HG02610 (cell line): ENCODE data around the gene AGPAT2.
"Not testable (repeated sequence)": the region's sequence is repeated elsewhere in the genome, so short reads cannot be mapped to it uniquely, and the experiment has no call there.

Source experiments
- ATAC-seq: cut with Tn5 transposase; IDR thresholded peaks from one replicate; pipeline ENCODE4 v1.9.1; 2021; ENCODE audit warnings: mild to moderate bottlenecking, moderate library complexity; ENCODE audit not compliant: unreplicated experiment

AGPAT2 gene

GRCh38 chr9:136650648-136651047 is 36.6 kb downstream of the AGPAT2 start:
- no peak for ATAC-seq

GRCh38 chr9:136650021-136650420 is 37.2 kb downstream of the AGPAT2 start:
- ATAC-seq: no peak

DNA sequence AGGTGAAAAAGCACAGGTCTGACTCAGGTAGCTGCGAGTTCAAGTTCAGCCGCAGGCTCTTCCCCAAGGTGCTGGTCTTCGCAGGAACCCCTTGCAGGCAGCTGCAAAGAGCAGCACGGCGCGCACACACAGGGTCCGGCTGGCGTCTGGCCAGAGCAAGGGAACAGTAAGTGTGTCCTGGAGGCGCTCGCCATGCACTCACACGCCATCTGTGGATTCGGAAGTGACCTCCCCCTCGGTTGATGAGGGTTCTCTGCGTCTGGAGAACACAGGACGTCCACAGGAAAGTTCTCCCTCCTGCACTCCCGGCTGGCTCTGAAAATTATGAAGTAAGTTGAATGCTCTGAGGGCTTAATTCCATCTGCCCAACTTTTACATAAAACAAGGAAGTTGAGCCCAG is 38.5 kb downstream of the AGPAT2 start:
- ATAC-seq: no peak

DNA sequence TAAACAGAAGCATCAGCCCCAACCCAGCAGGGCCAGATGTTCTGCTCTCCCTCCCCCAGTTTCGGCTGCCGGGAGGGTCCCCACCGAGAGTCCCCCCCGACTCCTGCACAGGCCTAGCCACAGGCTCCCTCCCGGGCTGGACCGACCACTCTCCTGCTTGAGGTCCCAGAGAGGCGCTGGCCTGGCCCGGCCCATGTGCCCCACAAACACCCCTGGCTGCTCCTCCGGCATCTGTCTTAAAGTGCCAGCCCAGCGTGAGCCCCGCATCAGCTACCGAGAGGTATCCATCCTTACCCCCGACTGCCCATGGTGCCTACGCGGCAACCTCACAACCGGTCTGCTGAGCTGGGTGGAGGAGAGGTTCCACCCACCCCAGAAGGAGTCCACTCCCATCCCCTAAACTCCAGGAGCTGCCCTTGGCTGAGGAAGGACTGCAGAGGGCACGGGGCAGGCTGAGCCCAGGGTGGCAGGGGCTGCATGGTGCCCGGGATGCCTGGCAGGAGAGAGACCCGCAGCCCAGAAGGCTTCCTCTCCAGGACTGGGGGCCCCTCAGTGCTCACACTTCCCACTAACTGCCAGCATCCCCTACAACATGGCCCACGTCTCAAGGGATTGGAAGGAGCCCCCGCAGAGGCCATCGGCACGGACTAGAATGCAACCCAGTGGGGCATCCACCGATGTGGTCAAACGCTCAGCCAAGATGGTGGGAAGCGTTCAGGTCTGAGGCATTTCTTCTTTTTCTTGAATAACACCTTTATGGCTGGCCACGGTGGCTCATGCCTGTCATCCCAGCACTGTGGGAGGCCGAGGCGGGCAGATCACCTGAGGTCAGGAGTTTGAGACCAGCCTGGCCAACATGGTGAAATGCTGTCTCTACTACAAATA is 40.2 kb downstream of the AGPAT2 start:
- ATAC-seq: no peak

DNA sequence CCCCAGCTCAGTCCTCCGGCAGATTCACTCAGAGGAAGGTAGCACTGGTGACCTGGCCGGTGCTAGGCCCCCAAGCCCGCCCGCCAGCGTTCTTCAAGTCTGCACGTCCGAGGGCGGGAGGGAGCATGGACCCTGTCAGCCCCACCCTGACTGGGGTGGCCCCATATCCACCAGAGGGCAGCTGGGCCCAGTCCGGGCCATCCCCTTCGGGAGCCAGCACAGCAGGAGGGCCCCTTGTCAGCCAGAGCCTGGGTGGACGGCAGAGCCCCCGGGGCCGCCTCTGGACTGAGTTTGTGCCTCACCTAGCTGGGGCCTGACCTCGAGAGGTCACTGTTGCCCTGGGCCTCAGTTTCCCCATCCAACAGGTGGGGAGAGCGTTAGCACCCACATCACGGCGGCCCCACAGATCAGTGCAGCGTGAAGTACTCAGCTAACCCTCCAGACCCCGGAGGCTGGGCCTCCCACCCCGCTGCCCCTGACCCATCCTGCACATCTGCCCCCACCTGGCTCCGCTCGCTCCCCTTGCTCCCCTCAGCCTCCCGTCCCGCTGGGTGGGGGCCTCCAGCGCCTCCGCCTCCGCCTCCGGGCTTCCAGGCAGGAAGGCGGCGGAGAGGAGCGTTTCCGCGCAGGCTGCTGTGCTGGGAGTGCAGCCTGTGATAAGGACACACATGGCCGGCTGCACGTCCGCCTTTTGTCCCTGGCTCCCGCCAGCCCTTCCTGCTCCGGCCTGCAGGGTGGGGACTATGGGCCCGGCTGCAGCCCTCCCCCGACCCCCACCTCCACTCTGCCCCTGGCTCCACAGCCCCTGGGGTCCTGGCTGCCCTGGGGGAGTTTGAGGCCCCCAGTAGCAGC is 41.1 kb downstream of the AGPAT2 start:
- ATAC-seq: no peak

- no peak for ATAC-seq
These were observed 41.8 kb downstream of the AGPAT2 start for GRCh38 chr9:136645352-136645902.

GRCh38 chr9:136644593-136645351 is 42.5 kb downstream of the AGPAT2 start:
- no peak for ATAC-seq

- ATAC-seq: no peak
These were observed 43.0 kb downstream of the AGPAT2 start for GRCh38 chr9:136644343-136644592.

GRCh38 chr9:136643596-136644342 is 43.5 kb downstream of the AGPAT2 start:
- no peak for ATAC-seq

DNA sequence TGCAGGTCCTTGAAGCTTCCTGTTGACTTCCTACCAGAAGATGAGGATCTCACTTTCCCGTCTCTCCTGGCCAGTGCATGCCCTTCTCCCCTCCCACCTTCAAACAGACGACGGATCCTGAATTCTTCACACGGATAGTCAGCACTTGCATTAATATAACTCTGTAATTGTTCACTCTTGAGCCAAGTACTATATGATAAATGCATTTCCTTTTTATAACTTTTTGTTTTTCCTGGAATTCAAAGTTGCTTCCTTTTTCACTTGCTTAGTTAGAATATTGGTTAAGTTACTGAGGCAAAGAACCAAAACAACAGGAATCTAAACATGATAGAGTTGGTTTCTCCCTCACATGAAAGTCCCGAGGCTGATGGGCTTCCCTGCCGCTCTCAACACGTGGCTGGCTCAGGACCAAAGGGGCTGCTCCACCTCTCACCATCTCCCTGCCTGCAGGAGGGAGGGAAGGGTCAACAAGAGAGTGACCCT is 44.8 kb downstream of the AGPAT2 start:
- ATAC-seq: no peak

- ATAC-seq: no peak
These were observed 46.8 kb downstream of the AGPAT2 start for GRCh38 chr9:136640171-136641111.

DNA sequence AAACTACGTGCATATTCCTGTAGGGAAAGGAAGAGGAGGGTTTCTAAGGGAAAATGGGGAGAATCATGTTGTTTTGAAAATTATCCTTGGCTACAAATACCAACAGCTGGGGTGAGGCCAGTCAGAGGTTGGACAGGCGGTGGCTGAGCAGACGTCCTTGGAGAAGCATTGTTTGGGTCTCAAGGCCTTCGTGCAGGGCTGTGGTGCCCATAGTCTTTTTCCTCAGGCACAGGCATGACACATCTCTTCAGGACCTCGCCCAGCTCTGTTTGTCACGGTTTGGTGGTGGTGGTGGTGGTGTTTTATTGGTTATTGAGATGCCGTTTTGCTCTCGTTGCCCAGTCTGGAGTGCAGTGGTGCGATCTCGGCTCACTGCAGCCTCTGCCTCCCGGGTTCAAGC is 52.4 kb downstream of the AGPAT2 start:
- no peak for ATAC-seq

DNA sequence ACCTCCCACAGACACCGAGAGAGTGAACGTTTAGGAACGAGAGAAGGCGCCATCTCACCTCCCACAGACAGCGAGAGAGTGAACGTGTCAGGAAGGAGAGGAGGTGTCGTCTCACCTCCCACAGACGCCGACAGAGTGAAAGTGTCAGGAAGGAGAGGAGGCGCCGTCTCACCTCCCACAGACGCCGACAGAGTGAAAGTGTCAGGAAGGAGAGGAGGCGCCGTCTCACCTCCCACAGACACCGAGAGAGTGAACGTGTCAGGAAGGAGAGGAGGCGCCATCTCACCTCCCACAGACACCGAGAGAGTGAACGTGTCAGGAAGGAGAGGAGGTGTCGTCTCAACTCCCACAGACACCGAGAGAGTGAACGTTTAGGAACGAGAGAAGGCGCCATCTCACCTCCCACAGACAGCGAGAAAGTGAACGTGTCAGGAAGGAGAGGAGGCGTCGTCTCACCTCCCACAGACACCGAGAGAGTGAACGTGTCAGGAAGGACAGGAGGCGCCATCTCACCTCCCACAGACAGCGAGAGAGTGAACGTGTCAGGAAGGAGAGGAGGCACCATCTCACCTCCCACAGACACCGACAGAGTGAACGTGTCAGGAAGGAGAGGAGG is 54.7 kb downstream of the AGPAT2 start:
- ATAC-seq: not testable (repeated sequence)

DNA sequence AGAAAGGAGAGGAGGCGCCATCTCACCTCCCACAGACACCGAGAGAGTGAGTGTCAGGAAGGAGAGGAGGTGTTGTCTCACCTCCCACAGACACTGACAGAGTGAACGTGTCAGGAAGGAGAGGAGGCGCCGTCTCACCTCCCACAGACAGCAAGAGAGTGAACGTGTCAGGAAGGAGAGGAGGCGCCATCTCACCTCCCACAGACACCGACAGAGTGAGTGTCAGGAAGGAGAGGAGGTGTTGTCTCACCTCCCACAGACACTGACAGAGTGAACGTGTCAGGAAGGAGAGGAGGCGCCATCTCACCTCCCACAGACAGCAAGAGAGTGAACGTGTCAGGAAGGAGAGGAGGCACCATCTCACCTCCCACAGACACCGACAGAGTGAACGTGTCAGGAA is 55.2 kb downstream of the AGPAT2 start:
- ATAC-seq: not testable (repeated sequence)

- ATAC-seq: no peak
These were observed 55.9 kb downstream of the AGPAT2 start for GRCh38 chr9:136631038-136632000.

DNA sequence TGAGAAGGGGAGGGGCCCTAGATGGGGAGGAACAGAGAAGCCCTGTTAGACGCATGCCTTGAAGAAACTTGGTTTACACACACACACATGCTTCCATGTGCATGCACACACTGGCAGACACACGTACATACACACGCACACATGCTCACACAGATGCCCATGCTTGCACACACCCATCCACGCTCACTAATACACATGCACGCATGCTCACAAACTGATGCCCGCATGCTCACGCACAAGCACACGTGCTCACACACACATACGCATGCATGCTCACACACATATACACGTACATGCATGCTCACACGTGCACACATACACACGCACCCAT is 56.6 kb downstream of the AGPAT2 start:
- no peak for ATAC-seq

DNA sequence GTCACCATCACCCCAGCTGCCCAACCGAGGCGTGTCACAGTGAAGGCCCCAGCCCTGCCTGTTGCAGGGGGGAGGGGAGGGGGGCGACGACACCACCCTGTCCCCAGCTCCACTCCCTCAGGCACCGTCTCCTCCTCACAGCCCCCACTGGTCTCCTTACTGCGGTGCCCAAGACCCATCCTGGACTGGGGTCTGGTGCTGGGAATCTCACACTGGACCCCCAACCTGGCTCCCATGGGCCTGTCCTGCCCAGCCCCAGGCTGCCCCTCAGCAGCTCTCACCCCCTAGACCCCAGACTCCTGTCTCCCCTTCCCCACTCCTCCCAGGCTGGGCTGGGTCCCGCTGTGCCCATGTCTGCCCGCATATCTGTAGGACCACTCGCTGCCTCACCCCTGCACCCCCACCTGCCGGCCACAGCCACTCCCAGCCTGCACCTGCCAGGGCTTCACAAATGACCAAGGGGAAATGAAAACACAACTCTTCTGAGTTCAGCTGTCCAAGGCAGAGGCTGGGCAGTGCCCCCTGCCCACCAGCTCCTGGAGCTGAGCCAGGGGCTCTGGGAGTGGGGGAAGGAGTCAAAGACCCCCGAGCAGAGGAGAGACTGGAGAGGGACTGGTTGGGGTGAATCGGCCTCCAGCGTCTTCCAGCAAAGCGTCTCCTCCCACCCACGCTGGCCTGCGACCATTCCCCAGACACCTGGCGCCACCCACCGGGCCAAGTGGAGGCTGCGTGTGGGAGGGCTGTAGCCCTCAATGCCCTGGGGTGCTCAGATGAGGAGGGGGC is 57.2 kb downstream of the AGPAT2 start:
- no peak for ATAC-seq
